ENCODE results near the gene ATXN1. TPM values are rescaled to one million over a fixed set of nuclear protein-coding genes. Genes with fewer than 3 reads are reported as not detected.
"Not testable (repeated sequence)": the region's sequence is repeated elsewhere in the genome, so short reads cannot be mapped to it uniquely, and the experiment has no call there.

Gene ATXN1
- total RNA-seq, 1 donor = 48.5 TPM

GRCh38 chr6:16712255-16712930, 48.9 kb downstream of the ATXN1 start:
- TF ChIP-seq CTCF (IDR thresholded peaks at IDR 0.05; ENCODE audit: extremely low read depth, low read depth, low read length) = no peak
- Histone ChIP-seq H4K20me1 (ENCODE audit: insufficient read depth, low read length) (no peaks in the 10 kb centered on the region), H3K4me3 (ENCODE audit: insufficient read depth, low read length) (peak overlapping the region; percentile 59), H3K4me2 (ENCODE audit: insufficient read depth, low read length) (peak overlapping the region; percentile 85), H2AFZ (ENCODE audit: low read length) (peak overlapping the region; percentile 70), H3K79me2 (ENCODE audit: insufficient read depth, low read length) (peaks cover 60% of the 10 kb centered on the region), H3K9me3 (ENCODE audit: low read depth, low read length) (no peaks in the 10 kb centered on the region), H3K27ac (ENCODE audit: low read depth, low read length) (peak overlapping the region; percentile 96), H3K36me3 (ENCODE audit: insufficient read depth, low read length) (no peaks in the 10 kb centered on the region), H3K4me1 (ENCODE audit: insufficient read depth, low read length) (peaks cover 22% of the 10 kb centered on the region), H3K27me3 (ENCODE audit: insufficient read depth, low read length) (no peaks in the 10 kb centered on the region)
- no peak for DNase-seq (ENCODE audit: insufficient read length, low spot score, missing footprints)

- DNase-seq (ENCODE audit: insufficient read length, low spot score, missing footprints) = no peak
- H3K79me2 ChIP-seq (ENCODE audit: insufficient read depth, low read length) = peaks cover 57% of the 10 kb centered on the region
- H3K4me1 ChIP-seq (ENCODE audit: insufficient read depth, low read length) = peaks cover 26% of the 10 kb centered on the region
- H3K27me3 ChIP-seq (ENCODE audit: insufficient read depth, low read length) = no peaks in the 10 kb centered on the region
- H2AFZ ChIP-seq (ENCODE audit: low read length) = no peak overlapping the region
- no peak for TF ChIP-seq CTCF (IDR thresholded peaks at IDR 0.05; ENCODE audit: extremely low read depth, low read depth, low read length)
- no peaks in the 10 kb centered on the region for H3K36me3 ChIP-seq (ENCODE audit: insufficient read depth, low read length)
- peak overlapping the region; percentile 96 for H3K27ac ChIP-seq (ENCODE audit: low read depth, low read length)
- H4K20me1 ChIP-seq (ENCODE audit: insufficient read depth, low read length) = no peaks in the 10 kb centered on the region
- H3K9me3 ChIP-seq (ENCODE audit: low read depth, low read length) = no peaks in the 10 kb centered on the region
- no peak overlapping the region for H3K4me3 ChIP-seq (ENCODE audit: insufficient read depth, low read length)
- H3K4me2 ChIP-seq (ENCODE audit: insufficient read depth, low read length) = peak overlapping the region; percentile 85
Observed at GRCh38 chr6:16711546-16712254, 49.6 kb downstream of the ATXN1 start.

GRCh38 chr6:16706911-16707783, 54.1 kb downstream of the ATXN1 start:
- Histone ChIP-seq H3K36me3 (ENCODE audit: insufficient read depth, low read length) (no peaks in the 10 kb centered on the region), H3K4me2 (ENCODE audit: insufficient read depth, low read length) (no peak overlapping the region), H4K20me1 (ENCODE audit: insufficient read depth, low read length) (peaks cover 7% of the 10 kb centered on the region), H3K4me3 (ENCODE audit: insufficient read depth, low read length) (no peak overlapping the region), H3K27me3 (ENCODE audit: insufficient read depth, low read length) (no peaks in the 10 kb centered on the region), H3K4me1 (ENCODE audit: insufficient read depth, low read length) (peaks cover 28% of the 10 kb centered on the region), H3K79me2 (ENCODE audit: insufficient read depth, low read length) (peaks cover 60% of the 10 kb centered on the region), H3K9me3 (ENCODE audit: low read depth, low read length) (no peaks in the 10 kb centered on the region), H2AFZ (ENCODE audit: low read length) (no peak overlapping the region), H3K27ac (ENCODE audit: low read depth, low read length) (no peak overlapping the region)
- DNase-seq (ENCODE audit: insufficient read length, low spot score, missing footprints) = no peak
- TF ChIP-seq CTCF (IDR thresholded peaks at IDR 0.05; ENCODE audit: extremely low read depth, low read depth, low read length) = no peak

- not testable (repeated sequence) for H4K20me1 ChIP-seq (ENCODE audit: insufficient read depth, low read length); H3K4me3 ChIP-seq (ENCODE audit: insufficient read depth, low read length); H3K9me3 ChIP-seq (ENCODE audit: low read depth, low read length); DNase-seq (ENCODE audit: insufficient read length, low spot score, missing footprints); H2AFZ ChIP-seq (ENCODE audit: low read length); H3K36me3 ChIP-seq (ENCODE audit: insufficient read depth, low read length); H3K4me2 ChIP-seq (ENCODE audit: insufficient read depth, low read length); H3K27ac ChIP-seq (ENCODE audit: low read depth, low read length); H3K27me3 ChIP-seq (ENCODE audit: insufficient read depth, low read length)
- Histone ChIP-seq H3K4me1 (ENCODE audit: insufficient read depth, low read length) (peaks cover 22% of the 10 kb centered on the region), H3K79me2 (ENCODE audit: insufficient read depth, low read length) (peaks cover 55% of the 10 kb centered on the region)
Observed at GRCh38 chr6:16706491-16706890, 54.8 kb downstream of the ATXN1 start.
